ENCODE measurements around the gene SERPINA5.

SERPINA5 gene

DNA sequence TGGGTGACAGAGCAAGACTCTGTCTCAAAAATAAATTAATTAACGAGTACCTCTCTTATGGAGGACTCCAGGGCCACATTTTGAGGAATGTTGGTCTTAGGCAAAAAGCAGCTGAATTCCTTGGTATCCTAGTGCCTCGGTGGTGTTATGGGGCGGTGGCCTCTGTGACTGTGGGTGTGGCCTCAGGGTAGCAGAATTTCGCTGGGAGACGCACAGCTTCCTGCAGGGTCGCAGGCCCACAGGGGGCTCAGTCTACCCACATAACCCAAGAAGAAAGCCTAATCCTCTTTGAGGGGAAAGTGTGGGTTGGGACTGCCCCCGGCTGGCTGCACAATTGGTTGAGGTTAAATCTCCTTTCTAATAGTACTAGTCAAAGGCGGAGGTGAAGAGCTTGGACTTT lies 31.2 kb upstream of the SERPINA5 start:
- DNase-seq = no peak

DNA sequence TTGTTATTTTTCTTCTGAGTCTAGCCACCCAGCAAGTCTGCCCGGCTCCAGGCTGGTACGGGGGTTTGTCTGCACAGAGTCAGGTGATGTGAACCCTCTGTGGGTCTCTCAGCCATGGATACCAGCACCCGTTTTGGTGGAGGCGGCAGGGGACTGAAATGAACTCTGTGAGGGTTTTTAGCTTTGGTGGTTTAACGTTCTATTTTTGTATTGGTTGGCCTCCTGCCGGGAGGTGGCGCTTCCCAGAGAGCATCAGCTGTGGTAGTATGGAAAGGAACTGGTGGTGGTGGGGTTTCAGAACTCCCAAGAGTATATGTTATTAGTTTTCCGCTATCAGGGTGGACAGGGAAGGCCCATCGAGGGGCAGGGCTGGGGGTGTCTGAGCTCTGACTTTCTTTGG lies 25.2 kb upstream of the SERPINA5 start:
- no peak for DNase-seq

DNA sequence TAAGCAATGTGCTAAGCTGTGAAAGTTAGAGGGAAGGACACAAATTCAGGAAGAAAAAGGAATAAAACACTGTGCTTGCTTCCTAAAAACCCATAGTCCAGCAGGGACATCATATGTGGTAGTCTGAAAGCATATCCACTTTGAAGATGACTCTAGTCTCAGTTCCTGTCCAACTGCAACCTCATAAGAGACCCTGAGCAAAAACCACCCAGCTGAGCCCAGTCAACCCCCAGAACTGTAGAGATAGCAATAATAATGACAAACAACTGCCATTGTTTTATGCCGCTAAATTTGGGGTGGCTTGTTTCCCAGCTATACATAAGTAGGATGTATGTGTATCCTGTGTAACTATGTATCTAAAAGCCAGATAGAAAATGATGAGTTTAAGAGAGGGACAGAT lies 23.9 kb upstream of the SERPINA5 start:
- DNase-seq = no peak

DNA sequence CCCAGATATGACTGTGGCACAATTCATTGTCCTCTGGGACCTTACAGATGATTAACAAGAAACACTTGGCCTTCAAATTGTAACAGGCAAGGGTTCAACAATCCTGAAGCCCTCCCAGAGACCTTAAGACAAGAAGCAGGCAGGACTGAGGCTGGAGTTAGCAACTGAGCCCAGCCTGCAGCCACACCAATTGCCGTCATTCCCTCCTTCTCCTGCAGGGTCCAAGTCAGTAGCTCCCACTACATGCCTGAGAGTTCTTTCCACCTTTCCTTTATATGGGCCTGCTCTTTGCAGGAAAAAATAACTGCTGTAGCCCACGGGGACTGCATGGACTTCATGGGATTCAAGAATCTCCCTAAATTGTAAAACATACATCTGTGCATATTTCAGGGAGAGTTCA lies 22.4 kb upstream of the SERPINA5 start:
- DNase-seq = no peak

DNA sequence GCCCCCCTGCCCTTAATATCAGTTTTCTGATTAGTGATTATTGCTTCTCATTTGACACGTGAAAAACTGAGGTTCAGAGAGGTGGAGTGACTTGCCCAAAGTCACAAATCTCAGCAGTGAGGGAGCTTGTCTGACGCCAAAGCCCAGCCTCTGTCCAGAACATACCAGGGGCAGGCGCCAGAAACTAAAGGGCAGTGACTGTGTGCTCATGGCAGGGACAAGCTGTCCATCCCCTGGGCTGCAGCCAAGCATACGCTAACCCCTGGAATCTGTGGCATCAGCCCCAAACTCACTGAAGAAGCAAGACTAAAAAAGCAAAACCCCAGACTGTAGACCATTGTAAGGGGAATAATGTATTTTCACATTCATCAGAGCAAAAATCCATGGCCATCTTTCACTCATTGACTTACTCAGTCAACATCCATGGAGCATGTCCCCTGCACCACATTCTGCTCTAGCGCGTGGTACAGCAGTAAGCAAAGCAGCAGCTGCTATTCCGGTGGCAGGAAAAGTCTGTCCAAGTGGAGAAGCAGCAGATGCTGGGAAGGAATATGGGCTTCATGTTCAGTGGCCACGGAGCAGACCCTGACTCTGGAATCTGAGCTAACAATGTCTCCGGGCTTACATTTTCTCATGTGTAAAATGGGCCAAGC lies 21.5 kb upstream of the SERPINA5 start:
- no peak for DNase-seq

DNA sequence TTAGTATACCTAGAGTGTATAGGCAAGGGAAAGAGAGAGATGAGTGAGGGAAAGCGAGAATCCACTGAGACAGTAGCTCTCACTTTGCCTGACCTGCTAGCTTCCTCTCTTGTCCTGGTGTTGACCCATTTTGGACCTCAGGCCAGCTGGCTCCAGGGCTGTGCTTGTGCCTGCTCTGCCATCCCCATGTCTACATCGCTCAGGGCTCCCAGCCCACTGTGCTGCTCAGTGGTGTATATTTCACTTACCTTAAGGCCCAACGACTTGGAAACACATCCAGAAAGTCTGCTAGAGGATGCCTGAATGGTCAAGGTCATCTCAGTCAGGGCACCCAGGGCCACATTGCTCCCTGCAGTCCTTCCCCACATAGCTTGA lies 20.9 kb upstream of the SERPINA5 start:
- DNase-seq = no peak

DNA sequence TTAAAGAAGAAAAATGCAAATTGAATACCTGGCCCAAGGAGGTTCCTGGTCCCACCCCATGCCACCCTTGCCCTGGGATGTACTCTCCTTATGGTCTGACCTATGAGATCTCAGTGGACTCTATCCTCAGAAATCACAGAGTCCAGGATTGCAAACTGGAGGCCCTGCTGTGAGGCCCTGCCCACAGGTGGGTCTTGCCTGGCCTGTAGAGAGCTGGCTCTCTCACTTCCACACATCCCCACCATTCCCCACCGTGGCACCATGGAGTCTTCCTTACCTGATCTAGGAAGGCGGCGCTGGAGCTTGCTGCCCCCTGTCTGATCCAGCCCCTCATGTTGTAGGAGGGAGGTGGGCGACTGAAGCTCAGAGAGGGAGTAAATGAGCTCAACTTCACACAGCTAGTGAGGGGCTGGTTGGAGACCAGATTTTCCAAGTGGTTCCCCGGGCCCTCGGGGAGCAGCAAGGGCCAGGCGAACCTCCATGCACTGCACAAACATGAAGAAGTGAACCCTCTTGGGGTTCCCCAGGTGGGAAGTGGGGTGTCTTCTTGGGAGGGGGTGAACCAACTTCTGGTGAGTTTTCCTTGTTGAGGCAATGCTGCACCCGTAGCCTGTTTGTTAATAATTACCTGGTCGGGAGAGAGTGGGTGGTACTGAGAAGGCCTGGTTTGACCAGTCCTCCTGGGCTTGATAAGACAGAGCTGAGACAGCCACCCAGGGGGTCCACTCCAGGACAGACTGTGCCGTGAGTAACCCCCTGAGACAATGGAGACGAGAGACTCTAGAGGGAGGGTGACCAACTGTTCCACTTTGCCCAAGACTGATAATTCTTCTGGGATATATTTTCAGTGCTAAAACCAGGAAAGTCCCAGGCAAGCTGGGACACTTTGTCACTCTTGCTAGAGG lies 20.2 kb upstream of the SERPINA5 start, which contains the start of gene SERPINA4:
Gene SERPINA4 (plus strand): TSS at position 692 of the 905 bp plus-strand sequence. CDS start 2,041 bp downstream, outside the sequence.
- DNase-seq = no peak

DNA sequence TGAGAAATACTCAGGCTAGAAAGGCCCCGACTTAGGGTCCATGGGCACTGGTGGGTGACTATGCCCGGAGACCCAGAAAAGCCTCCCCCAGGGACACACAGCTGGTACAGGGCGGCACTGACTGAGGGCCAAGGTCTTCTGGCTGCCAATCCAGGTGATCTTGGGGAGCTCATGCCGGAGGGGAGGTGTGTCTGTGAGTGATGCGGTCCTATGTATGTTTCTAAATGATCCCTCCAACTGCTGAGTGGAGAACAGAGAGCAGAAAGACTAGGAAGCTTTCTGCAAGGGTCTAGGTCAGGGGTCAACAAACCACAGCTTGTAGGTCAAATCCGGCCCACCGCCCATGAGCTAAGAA lies 19.6 kb upstream of the SERPINA5 start:
- DNase-seq = no peak

DNA sequence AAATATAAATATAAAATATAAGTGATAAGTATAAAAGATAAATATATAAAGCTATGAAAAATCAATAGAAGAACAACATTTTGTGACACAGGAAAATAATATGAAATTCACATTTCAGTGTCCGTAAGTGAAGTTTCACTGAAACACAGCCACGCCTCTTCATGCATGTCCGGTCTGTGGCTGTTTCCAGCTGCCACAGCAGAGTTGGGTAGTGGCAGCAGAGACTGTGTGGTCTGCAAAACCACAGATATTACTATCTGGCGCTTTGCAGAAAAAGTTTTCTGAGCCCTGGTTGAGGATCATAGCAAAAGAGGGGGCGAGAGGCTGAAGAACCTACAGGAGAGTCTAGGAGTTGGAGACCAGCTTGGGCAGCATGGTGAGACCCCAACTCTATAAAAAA lies 19.2 kb upstream of the SERPINA5 start:
- no peak for DNase-seq

DNA sequence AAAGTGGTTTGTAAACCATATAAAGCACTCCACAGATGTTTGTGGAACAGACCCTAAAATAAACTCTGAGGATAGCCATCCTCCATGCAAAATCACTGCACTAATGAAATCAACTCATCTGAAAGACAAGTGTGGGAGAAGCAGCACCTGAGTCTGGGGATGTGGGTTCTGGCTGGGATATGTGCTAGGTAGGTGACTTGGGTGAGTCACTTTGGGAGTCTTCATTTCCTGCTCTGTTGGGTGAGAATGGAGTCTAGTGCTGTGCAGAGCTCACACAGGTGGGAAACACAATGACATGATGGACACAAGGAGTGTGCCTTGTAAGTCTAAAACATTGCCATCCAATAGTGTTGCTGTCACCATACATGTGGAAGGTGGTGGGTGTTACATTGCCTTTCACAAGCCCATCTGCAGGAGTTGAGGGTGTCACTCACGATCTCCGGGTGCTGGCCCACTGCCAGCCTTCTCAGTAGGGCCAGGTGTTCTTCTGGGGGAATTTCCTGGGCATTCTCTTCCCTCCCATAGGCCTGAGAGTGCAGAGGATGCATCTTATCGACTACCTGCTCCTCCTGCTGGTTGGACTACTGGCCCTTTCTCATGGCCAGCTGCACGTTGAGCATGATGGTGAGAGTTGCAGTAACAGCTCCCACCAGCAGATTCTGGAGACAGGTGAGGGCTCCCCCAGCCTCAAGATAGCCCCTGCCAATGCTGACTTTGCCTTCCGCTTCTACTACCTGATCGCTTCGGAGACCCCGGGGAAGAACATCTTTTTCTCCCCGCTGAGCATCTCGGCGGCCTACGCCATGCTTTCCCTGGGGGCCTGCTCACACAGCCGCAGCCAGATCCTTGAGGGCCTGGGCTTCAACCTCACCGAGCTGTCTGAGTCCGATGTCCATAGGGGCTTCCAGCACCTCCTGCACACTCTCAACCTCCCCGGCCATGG lies 18.0 kb upstream of the SERPINA5 start:
- DNase-seq = no peak

DNA sequence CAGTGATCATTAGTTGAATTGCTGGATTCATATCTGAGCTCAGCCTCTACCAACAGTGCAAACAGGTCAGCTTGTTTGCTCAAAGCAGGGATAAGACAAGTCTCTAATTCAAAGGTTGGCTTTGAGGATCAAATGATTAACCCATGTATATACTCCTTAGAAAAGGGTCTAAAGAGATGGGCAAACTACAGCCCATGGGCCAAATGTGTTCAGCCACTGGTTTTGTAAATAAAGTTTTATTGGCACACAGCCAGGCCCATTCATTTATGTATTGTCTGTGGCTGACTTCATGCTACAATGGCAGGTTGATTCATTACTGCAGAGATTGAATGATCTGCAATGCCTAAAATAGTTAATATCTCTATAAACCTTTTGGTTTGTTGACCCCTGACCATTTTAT lies 16.8 kb upstream of the SERPINA5 start:
- DNase-seq = no peak

DNA sequence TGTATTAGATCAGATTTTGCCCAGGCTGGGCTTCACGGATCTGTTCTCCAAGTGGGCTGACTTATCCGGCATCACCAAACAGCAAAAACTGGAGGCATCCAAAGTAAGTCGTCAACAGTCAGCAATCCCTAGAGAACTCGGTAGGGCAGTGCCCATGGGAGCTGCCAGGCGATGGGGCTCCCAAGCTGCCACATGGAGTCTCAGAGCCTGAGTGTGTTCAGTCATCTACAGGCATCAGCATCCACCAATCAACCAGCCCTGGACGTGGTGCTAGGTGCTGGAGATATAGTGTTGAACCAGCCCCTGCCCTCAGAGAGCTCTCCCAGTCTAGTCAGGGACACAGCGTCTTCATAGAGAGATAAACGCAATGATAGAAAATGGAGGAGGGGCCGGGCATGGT lies 13.0 kb upstream of the SERPINA5 start:
- no peak for DNase-seq

DNA sequence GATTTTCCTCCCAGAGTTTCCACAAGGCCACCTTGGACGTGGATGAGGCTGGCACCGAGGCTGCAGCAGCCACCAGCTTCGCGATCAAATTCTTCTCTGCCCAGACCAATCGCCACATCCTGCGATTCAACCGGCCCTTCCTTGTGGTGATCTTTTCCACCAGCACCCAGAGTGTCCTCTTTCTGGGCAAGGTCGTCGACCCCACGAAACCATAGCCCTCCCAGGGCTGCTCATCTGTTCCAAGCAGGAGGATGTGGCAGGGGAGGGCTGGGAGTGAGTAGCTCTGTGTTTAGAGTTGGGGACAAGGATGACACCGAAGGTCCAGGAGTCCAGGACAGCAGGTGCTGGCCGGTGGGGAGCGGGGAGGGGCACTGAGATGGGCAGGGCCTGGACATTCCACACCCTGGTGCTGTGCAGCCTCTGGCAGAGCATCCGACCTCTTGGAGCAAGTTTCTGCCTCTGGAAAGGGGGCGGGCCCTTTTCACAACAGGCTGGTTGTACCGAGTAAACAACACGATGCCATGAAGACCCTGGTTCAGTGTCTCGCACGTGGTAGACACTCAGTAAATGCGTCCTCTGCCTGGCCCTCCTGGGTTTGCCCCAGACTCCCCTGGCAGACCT lies 11.7 kb upstream of the SERPINA5 start:
- no peak for DNase-seq

DNA sequence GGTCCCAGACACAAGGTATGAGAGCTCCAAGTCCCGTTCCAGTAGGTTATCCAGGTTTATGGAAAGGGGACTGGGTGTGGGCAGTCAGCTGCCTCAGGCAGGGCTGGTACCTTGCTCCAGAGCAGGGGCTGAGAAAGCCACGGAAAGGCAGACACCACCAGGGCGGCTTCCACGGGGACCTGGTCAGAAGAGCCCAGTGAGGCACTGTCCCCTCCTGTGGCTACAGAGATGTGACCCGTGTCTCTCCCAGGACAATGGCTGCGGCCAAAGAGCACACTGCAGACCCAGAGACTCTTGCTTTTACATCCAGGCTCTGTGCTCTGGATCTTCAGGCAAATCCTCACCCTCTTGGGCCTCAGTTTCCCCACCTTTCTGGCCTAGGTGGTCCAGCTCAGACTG lies 11.2 kb upstream of the SERPINA5 start:
- no peak for DNase-seq

DNA sequence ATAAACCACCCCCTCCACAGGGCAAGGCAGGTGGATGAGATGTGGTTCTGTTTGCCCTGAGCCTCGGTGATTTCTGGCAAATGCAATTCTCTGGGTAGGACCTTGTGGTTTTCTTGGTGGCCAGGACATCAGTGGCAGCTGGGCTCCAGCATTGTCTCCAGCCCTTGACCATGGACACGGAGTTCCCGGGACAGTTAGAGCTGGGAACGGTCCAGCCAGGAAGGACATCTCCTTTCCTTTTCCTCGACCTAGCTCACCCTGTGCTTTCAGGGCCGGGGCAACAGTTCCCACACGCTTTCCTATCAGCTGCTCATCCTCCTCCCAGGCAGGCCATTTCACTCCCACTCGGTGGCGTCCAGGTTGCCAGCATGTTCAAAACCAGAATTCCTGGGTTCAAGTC lies 10.8 kb upstream of the SERPINA5 start:
- DNase-seq = no peak

DNA sequence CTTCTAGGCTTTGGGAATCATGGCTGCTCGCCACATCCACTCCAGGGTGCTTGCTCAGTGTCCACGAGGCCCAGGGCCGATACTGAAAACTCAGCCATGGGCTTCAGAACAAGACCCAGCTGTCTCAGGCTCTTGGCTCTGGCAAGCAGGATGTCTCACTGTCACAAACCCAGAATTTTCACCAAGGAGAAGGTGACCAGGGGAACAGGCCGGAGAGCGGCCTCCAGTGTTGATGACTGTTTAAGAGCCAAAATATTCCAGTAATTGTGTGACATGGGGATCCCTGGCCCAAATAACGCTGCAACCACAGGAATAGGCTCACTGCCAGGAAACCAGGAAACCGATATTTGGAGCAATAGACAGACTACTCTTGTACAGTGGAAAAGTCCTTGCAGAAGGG lies 9.8 kb upstream of the SERPINA5 start:
- DNase-seq = no peak

DNA sequence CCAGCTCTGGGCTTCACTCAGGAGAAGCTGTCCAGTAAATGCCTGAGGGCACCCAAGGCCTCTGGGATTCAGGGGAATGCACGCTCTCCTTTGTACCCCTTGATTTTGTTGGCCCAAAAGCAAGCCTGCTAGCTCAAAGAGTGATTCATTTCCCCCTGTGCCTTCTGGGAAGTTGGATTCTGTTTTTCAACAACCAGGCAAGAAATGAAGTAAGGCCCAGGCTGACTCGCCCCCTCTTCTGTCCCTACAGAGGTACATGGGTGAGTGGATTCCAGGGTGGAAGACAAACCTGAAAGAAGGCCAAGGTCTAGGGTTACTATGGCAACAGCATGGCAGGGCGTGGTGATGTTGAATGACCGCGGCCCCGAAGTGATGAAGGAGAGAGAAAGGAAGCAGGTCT lies 9.3 kb upstream of the SERPINA5 start:
- no peak for DNase-seq

DNA sequence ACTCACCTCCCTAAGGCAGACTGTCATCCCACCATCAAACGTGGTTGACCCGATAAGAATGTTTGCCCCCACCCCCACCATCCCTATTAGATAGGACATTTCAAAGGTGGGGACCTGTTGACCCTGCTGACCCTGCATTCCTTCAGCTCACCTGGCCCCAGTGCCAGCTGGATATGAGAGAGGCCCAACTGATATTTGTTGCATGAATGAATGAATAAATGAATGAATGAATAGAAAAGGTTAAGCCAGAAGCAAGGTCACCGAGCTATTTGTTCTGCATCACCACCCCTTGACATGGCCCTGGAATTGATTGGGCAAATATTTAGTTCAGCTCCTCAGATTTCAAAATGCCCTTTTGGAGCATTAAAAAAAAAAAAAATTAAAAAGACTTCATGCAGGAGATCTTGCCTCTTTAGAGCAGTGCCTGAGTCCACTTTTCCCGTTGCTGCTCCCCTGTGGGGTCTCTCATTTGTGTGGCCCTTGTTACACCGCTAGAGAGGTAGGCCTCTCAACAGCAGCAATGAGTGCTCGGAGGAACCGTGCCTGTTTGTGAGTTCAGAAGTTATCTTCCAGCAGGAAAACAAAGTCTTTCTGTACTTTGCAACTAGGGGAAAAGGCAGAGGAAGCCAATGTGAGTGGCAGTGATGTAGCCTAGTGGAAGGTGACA lies 8.5 kb upstream of the SERPINA5 start:
- no peak for DNase-seq

DNA sequence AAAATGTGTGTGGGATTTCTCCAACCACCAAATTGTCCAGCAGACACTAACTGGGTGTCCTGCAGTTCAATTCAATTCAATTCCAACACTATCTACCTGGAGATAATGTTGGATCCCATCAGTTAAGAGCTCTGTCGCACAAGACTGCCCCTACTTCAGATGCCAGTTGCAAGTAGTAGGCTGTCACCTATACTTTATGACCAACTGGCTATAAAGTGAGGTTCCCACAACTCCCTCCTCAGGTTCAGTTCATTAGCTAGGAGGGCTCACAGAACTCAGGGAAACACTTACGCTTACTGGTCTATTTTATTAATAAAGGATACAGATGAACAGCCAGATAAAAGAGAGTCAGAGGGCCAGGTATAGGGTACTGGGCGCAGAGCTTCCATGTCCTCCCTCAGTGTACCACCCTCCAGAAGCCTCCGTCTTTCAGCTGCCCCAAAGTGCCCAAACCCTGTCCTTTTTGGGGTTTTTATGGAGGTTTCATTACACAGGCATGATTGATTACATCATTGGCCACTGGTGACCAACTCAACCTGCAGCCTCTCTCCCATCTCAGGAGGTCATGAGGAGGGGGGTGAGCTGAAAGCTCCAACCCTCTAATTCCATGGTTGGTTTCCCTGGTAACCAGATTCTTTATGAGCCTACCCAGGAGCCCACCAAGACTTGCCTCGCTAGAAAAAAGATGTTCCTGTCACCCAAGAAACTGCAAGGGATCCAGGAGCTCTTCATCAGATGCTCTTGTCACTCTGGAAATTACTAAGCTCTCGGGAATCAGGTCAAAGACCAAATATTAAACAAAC lies 7.5 kb upstream of the SERPINA5 start:
- DNase-seq = no peak

DNA sequence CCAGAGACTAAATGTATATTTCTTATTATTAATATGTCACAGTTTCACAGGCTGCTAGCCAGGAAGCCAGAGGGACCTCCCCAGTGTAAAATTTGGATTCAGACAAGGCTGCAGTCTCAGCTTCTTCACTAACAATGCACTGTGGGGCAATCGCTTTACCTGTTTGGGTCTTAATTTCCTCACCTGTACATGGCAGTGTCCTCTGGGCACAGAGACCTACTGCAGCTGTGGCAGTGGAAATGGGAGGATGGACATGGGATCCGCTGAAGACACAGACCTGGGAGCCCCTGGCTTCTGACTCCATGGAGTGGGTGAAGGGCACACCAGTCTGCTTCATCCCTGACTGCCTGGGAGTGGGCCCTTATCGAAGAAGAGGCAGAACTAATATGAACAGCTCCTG lies 6.9 kb upstream of the SERPINA5 start:
- DNase-seq = no peak

All from activated CD4-positive, alpha-beta T cell treated with anti-CD3 and anti-CD28 coated beads, Interleukin-2, Interleukin-6, amounts not matched to agents 100 ng/mL and 50 ng/mL, durations not matched to agents 16 hours and 8 hours (primary cell).